Uterus (tissue), 2 donors: ENCODE results near the gene SELENOF.

Experiments used
- CTCF ChIP-seq, 4 experiments: fragments of 200-600 bp in 2 of 4; fragments of 450-650 bp in 2 of 4; sonication (generic) in 2 of 4; IDR thresholded peaks; one replicate each; pipeline ENCODE4 v1.5.1; 2016 to 2019; ENCODE audit warnings: antibody characterized with exemption in 4 of 4, mild to moderate bottlenecking in 2 of 4, moderate library complexity in 1 of 4
- POLR2A ChIP-seq, 2 donors: fragments of 450-650 bp; IDR thresholded peaks; one replicate each; pipeline ENCODE4 v1.6.1; 2016; ENCODE audit warnings: antibody characterized with exemption in 2 of 2, mild to moderate bottlenecking in 1 of 2, moderate library complexity in 1 of 2

GRCh38 chr1:86950712-86951419 is 36.9 kb upstream of the SELENOF start:
- TF ChIP-seq POLR2A (IDR thresholded peaks at IDR 0.05) (no peak), CTCF (IDR thresholded peaks at IDR 0.05) (no peak)
